CD4-positive, alpha-beta T cell treated with Interleukin-10 for 1 hour (primary cell): ENCODE data around the gene ZNF566.

ENCODE experiments used
- DNase-seq: peaks from one replicate; pipeline ENCODE4 v3.0.0-alpha.2; 2020

The ZNF566 gene

GRCh38 chr19:36436531-36436930 lies 52.8 kb downstream of the ZNF566 start:
- no peak for DNase-seq

- no peak for DNase-seq
Measured at GRCh38 chr19:36423925-36424324, 65.4 kb downstream of the ZNF566 start.

GRCh38 chr19:36421749-36422481 lies 67.4 kb downstream of the ZNF566 start:
- no peak for DNase-seq

GRCh38 chr19:36420961-36421748 lies 68.2 kb downstream of the ZNF566 start:
- no peak for DNase-seq

GRCh38 chr19:36418287-36419001 lies 70.9 kb downstream of the ZNF566 start, which contains the start of gene ZFP82:
ZFP82 (minus strand) TSS chr19:36418644; CDS start chr19:36409789, 8,855 bp downstream.
- peak; percentile 82 for DNase-seq

GRCh38 chr19:36417752-36418286 lies 71.5 kb downstream of the ZNF566 start:
- no peak for DNase-seq

- DNase-seq: no peak
Measured at GRCh38 chr19:36409841-36410240, 79.5 kb downstream of the ZNF566 start.

- no peak for DNase-seq
Measured at GRCh38 chr19:36408101-36408500, 81.3 kb downstream of the ZNF566 start.

GRCh38 chr19:36404498-36404897 lies 84.9 kb downstream of the ZNF566 start:
- DNase-seq: no peak

- no peak for DNase-seq
Measured at GRCh38 chr19:36401475-36401874, 87.9 kb downstream of the ZNF566 start.

- no peak for DNase-seq
Measured at GRCh38 chr19:36398571-36398970, 90.8 kb downstream of the ZNF566 start.
